HepG2 (cell line): Measurements from ENCODE around the gene ALB. TPM values are rescaled to one million over a fixed set of nuclear protein-coding genes. Genes with fewer than 3 reads are reported as not detected.

Experiments
- ATF1 ChIP-seq: IDR thresholded peaks from 2 replicates; pipeline ENCODE4 v1.6.1; 2016; ENCODE audit warnings: mild to moderate bottlenecking, control low read depth
- BRD4 ChIP-seq: sonication (generic); formaldehyde crosslinking; IDR thresholded peaks from 2 replicates; pipeline ENCODE4 v1.4.0; 2020; ENCODE audit warnings: missing genetic modification reagents
- CENPBD1 ChIP-seq: sonication (generic); formaldehyde crosslinking; IDR thresholded peaks from 2 replicates; pipeline ENCODE4 v1.8.0; 2022; ENCODE audit warnings: missing genetic modification reagents, low read depth, mild to moderate bottlenecking, borderline replicate concordance
- CHD4 ChIP-seq: fragments of 200-600 bp; sonication (generic); IDR thresholded peaks from 2 replicates; pipeline ENCODE4 v1.7.0; 2017; ENCODE audit warnings: mild to moderate bottlenecking, low read length, borderline replicate concordance
- FOXK1 ChIP-seq: sonication (generic); formaldehyde crosslinking; IDR thresholded peaks from 2 replicates; pipeline ENCODE4 v1.4.0; 2020; ENCODE audit warnings: low read depth, missing genetic modification reagents, borderline replicate concordance
- HES4 ChIP-seq: sonication (generic); formaldehyde crosslinking; IDR thresholded peaks from 2 replicates; pipeline ENCODE4 v1.9.0; 2021; ENCODE audit warnings: mild to moderate bottlenecking, missing genetic modification reagents, borderline replicate concordance
- HNF4G ChIP-seq, 2 experiments: sonication (generic) in 1 of 2; formaldehyde crosslinking in 1 of 2; IDR thresholded peaks; 2 replicates each; pipeline versions ENCODE4 v1.4.0 to v1.6.1; 2011 to 2020; ENCODE audit warnings: borderline replicate concordance in 2 of 2, low read depth in 2 of 2, mild to moderate bottlenecking in 2 of 2, low read length in 1 of 2, missing genetic modification reagents in 1 of 2, moderate library complexity in 1 of 2
- HOXA9 ChIP-seq: sonication (generic); formaldehyde crosslinking; IDR thresholded peaks from 2 replicates; pipeline ENCODE4 v1.8.1; 2022; ENCODE audit warnings: missing genetic modification reagents, mild to moderate bottlenecking, moderate library complexity, borderline replicate concordance
- IRX3 ChIP-seq: sonication (generic); formaldehyde crosslinking; IDR thresholded peaks from 2 replicates; pipeline ENCODE4 v1.8.1; 2023; ENCODE audit warnings: mild to moderate bottlenecking, low read depth, missing genetic modification reagents, borderline replicate concordance
- KDM4B ChIP-seq: sonication (generic); formaldehyde crosslinking; IDR thresholded peaks from 2 replicates; pipeline ENCODE4 v1.4.0; 2020; ENCODE audit warnings: missing genetic modification reagents
- MEF2D ChIP-seq: sonication (generic); formaldehyde crosslinking; IDR thresholded peaks from 2 replicates; pipeline ENCODE4 v1.5.1; 2020; ENCODE audit warnings: mild to moderate bottlenecking, missing genetic modification reagents
- NR2F1 ChIP-seq, 2 experiments: fragments of 450-650 bp in 1 of 2; formaldehyde crosslinking in 1 of 2; IDR thresholded peaks; 2 replicates each; pipeline versions ENCODE4 v1.5.0 to v1.6.1; 2016 to 2020; ENCODE audit warnings: mild to moderate bottlenecking in 1 of 2, missing compliant biosample characterization in 1 of 2, missing genetic modification reagents in 1 of 2, moderate library complexity in 1 of 2
- PAWR ChIP-seq: sonication (generic); formaldehyde crosslinking; IDR thresholded peaks from 2 replicates; pipeline ENCODE4 v1.4.0; 2020; ENCODE audit warnings: missing genetic modification reagents, mild to moderate bottlenecking, borderline replicate concordance
- SOX13 ChIP-seq, 3 experiments: fragments of 450-650 bp in 1 of 3; sonication (generic) in 1 of 3; formaldehyde crosslinking in 1 of 3; IDR thresholded peaks in 2 of 3; conservative IDR thresholded peaks in 1 of 3; 2 replicates each; pipeline versions ENCODE4 v1.5.0 to v1.6.1; 2016 to 2020; ENCODE audit warnings: antibody characterized with exemption in 1 of 3, mild to moderate bottlenecking in 1 of 3, missing compliant biosample characterization in 1 of 3, missing genetic modification reagents in 1 of 3, moderate library complexity in 1 of 3
- SP4 ChIP-seq: sonication (generic); formaldehyde crosslinking; IDR thresholded peaks from 2 replicates; pipeline ENCODE4 v1.8.1; 2023; ENCODE audit warnings: mild to moderate bottlenecking, missing genetic modification reagents
- TRIM22 ChIP-seq: fragments of 450-650 bp; IDR thresholded peaks from 2 replicates; pipeline ENCODE4 v1.6.1; 2017
- ZNF121 ChIP-seq: sonication (generic); formaldehyde crosslinking; IDR thresholded peaks from 2 replicates; pipeline ENCODE4 v1.5.0; 2020; ENCODE audit warnings: mild to moderate bottlenecking, missing genetic modification reagents
- ZNF124 ChIP-seq: sonication (generic); formaldehyde crosslinking; IDR thresholded peaks from 2 replicates; pipeline ENCODE4 v1.4.0; 2020; ENCODE audit warnings: missing genetic modification reagents
- ZNF724P ChIP-seq: sonication (generic); formaldehyde crosslinking; IDR thresholded peaks from 2 replicates; pipeline ENCODE4 v1.8.0; 2022; ENCODE audit warnings: missing genetic modification reagents, borderline replicate concordance
- polyA plus RNA-seq, 8 experiments: library from polyadenylated mRNA; depleted of rRNA in 3 of 8; stranded (reverse) in 7 of 8; unstranded in 1 of 8; fragments of >200 nt; fragmentation: Illumina TruSeq in 4 of 8; extraction: Trizol in 4 of 8; gene quantifications; 2 replicates each; pipeline versions ENCODE4 v1.2.1 to v1.2.3, GENCODE V29; 2011 to 2016; ENCODE audit warnings: low read depth in 4 of 8, missing spikeins in 1 of 8, mixed read lengths in 1 of 8; ENCODE audit not compliant: insufficient read depth in 1 of 8
- total RNA-seq, 5 experiments: library from RNA; depleted of rRNA; stranded (reverse); fragments of >200 nt; fragmentation: Illumina TruSeq; extraction: Trizol; gene quantifications; 2 replicates each; pipeline ENCODE4 v1.2.3, GENCODE V29; 2016; ENCODE audit warnings: low read depth in 1 of 5
- TF ChIP-seq, protein P1 (sequence below): sonication (generic); formaldehyde crosslinking; IDR thresholded peaks from 2 replicates; pipeline ENCODE4 v1.4.0; 2020; ENCODE audit warnings: mild to moderate bottlenecking, missing genetic modification reagents
- TF ChIP-seq, protein P2 (sequence below): sonication (generic); formaldehyde crosslinking; IDR thresholded peaks from 2 replicates; pipeline ENCODE4 v1.4.0; 2020; ENCODE audit warnings: missing genetic modification reagents
- TF ChIP-seq, protein P3 (sequence below): sonication (generic); formaldehyde crosslinking; IDR thresholded peaks from 2 replicates; pipeline ENCODE4 v1.5.0; 2020; ENCODE audit warnings: missing genetic modification reagents, mild to moderate bottlenecking, borderline replicate concordance

The ALB gene
- total and polyA plus RNA-seq, 2 of the 13 experiments (the other 11 are each of a cell fraction or from before 2014, with no cell fraction given) = 22,259 to 22,625 TPM

DNA sequence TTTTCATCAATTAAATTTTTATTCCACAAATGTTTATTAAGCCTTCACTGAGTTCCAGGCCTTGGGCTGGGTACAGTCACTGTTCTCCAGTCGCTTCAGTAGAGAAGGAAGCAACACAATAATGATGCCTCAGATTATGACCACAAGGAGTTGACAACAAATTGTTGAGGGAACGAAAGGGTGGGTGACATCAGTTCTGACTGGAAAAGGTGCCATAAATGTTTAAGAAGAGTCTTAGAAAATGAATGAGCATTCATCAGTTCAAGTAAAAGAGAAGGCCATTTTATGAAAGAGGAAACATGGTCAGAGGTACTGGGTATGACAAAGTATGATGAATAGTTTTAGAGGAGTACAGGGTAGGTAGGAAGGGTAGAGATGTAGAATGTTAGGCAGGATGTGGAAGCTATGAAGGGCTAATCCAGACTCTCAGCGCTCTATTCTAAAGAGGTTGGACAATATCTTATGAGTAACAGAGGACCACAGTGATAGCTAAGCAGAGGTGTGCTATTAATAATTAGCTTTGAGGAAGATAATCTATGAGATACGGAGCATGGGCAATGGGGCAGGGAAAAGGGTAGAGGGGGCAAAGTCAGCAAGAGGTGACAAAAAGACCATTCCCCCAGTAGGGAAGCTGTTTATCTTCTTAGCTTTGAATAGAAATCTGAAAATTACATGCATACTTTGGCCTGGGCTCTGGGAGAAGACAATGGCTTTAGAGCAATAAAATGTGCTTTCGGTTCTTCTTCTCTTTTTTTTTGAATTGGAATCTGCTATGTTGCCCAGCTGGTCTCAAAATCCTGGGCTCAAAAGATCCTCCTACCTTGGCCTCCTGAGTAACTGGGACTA lies 52.3 kb downstream of the ALB start (continued):
- TF ChIP-seq, protein P1, sequence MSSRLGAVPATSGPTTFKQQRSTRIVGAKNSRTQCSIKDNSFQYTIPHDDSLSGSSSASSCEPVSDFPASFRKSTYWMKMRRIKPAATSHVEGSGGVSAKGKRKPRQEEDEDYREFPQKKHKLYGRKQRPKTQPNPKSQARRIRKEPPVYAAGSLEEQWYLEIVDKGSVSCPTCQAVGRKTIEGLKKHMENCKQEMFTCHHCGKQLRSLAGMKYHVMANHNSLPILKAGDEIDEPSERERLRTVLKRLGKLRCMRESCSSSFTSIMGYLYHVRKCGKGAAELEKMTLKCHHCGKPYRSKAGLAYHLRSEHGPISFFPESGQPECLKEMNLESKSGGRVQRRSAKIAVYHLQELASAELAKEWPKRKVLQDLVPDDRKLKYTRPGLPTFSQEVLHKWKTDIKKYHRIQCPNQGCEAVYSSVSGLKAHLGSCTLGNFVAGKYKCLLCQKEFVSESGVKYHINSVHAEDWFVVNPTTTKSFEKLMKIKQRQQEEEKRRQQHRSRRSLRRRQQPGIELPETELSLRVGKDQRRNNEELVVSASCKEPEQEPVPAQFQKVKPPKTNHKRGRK (CRISPR knock-in tag) = no peak
- TF ChIP-seq SOX13 (IDR thresholded peaks at IDR 0.05) = no peak
- no peak; a peak in 1 of 4 replicates for TF ChIP-seq SOX13 (CRISPR knock-in tag; conservative IDR thresholded peaks at IDR 0.05 in 1 of 2, IDR thresholded peaks at IDR 0.05 in 1 of 2)
- peak; percentile 75; the same call in 1 of the 2 replicates for TF ChIP-seq IRX3 (CRISPR knock-in tag)
- TF ChIP-seq ZNF121 (CRISPR knock-in tag) = no peak
- TF ChIP-seq BRD4 (CRISPR knock-in tag) = no peak
- peak; percentile 53; the same call in 1 of the 2 replicates for TF ChIP-seq MEF2D (CRISPR knock-in tag)
- no peak for TF ChIP-seq KDM4B
- 0 out of 2 replicates have a peak, but pooled peaks have one; percentile 28 for TF ChIP-seq ATF1 (CRISPR knock-in tag)
- no peak for TF ChIP-seq SP4 (CRISPR knock-in tag)
- TF ChIP-seq, protein P2, sequence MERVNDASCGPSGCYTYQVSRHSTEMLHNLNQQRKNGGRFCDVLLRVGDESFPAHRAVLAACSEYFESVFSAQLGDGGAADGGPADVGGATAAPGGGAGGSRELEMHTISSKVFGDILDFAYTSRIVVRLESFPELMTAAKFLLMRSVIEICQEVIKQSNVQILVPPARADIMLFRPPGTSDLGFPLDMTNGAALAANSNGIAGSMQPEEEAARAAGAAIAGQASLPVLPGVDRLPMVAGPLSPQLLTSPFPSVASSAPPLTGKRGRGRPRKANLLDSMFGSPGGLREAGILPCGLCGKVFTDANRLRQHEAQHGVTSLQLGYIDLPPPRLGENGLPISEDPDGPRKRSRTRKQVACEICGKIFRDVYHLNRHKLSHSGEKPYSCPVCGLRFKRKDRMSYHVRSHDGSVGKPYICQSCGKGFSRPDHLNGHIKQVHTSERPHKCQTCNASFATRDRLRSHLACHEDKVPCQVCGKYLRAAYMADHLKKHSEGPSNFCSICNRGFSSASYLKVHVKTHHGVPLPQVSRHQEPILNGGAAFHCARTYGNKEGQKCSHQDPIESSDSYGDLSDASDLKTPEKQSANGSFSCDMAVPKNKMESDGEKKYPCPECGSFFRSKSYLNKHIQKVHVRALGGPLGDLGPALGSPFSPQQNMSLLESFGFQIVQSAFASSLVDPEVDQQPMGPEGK = no peak
- TF ChIP-seq HES4 (CRISPR knock-in tag) = no peak
- TF ChIP-seq ZNF124 (CRISPR knock-in tag) = no peak
- TF ChIP-seq NR2F1 (CRISPR knock-in tag; IDR thresholded peaks at IDR 0.05) = no peak
- TF ChIP-seq CHD4 = no peak
- no peak for TF ChIP-seq HNF4G (IDR thresholded peaks at IDR 0.05; ENCODE audit: borderline replicate concordance, low read depth, low read length)
- no peak for TF ChIP-seq HNF4G (CRISPR knock-in tag; IDR thresholded peaks at IDR 0.05; ENCODE audit: borderline replicate concordance, low read depth)
- TF ChIP-seq, protein P3, sequence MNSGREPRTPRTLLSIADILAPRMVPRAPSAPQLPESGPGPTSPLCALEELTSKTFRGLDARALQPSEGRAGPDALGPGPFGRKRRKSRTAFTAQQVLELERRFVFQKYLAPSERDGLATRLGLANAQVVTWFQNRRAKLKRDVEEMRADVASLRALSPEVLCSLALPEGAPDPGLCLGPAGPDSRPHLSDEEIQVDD (CRISPR knock-in tag) = no peak
- TF ChIP-seq TRIM22 = no peak
- TF ChIP-seq PAWR (CRISPR knock-in tag) = no peak
- no peak for TF ChIP-seq CENPBD1 (CRISPR knock-in tag)
- TF ChIP-seq FOXK1 (CRISPR knock-in tag) = no peak
- TF ChIP-seq ZNF724P = no peak
- TF ChIP-seq HOXA9 (CRISPR knock-in tag) = no peak
